Measurements from ENCODE around the gene ERC1.
A peak's percentile ranks its signal among the peaks of the same experiment; 100 is the strongest.

The ERC1 gene

GRCh38 chr12:1319212-1319611 is 328.2 kb downstream of the ERC1 start:
- no peak overlapping the region for H3K4me3 ChIP-seq (ENCODE audit: low read length in 2 of 2)
- H3K9me3 ChIP-seq (ENCODE audit: control insufficient read depth in 2 of 2, low read length in 2 of 2) = no peaks in the 10 kb centered on the region
- peaks cover 6 to 7% of the 10 kb centered on the region in 2 donors for H3K4me1 ChIP-seq (ENCODE audit: control insufficient read depth in 2 of 2, insufficient read depth in 2 of 2, low read length in 2 of 2)
- H3K27ac ChIP-seq (ENCODE audit: low read depth in 2 of 2, low read length in 2 of 2) = no peak overlapping the region
- H3K36me3 ChIP-seq (ENCODE audit: control insufficient read depth in 2 of 2, insufficient read depth in 2 of 2, low read length in 2 of 2) = no peaks in the 10 kb centered on the region
- no peak overlapping the region for H3K9ac ChIP-seq (ENCODE audit: low read depth in 1 of 2, low read length in 2 of 2)
- H3K27me3 ChIP-seq (ENCODE audit: control insufficient read depth in 2 of 2, insufficient read depth in 2 of 2, low read length in 2 of 2) = no peaks in the 10 kb centered on the region

DNA sequence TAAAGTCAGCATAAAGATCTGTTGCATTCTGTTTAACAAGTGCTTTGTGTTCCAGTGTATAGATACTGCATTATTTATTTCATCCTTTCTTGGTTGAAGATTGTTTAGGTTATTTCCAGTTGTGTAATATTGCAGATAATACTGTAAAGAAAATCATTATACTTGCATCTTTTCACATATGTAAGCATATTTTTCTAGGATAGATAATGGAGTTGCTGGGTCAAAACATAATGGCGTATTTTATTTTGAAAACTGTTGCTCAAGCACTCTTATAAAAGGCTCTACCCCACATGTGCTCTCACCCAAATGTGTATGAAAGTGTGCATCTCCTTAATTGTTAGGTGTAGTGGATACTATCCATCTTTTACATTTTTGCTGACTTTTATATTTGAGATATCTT is 329.0 kb downstream of the ERC1 start:
- H3K27ac ChIP-seq (ENCODE audit: low read depth in 2 of 2, low read length in 2 of 2) = no peak overlapping the region
- no peaks in the 10 kb centered on the region for H3K27me3 ChIP-seq (ENCODE audit: control insufficient read depth in 2 of 2, insufficient read depth in 2 of 2, low read length in 2 of 2)
- H3K4me3 ChIP-seq (ENCODE audit: low read length in 2 of 2) = no peak overlapping the region

GRCh38 chr12:1322821-1323220 is 331.8 kb downstream of the ERC1 start:
- Histone ChIP-seq H3K4me3 (ENCODE audit: low read length in 2 of 2) (no peak overlapping the region), H3K4me1 (ENCODE audit: control insufficient read depth in 2 of 2, insufficient read depth in 2 of 2, low read length in 2 of 2) (peaks cover 6 to 7% of the 10 kb centered on the region in 2 donors), H3K27me3 (ENCODE audit: control insufficient read depth in 2 of 2, insufficient read depth in 2 of 2, low read length in 2 of 2) (no peaks in the 10 kb centered on the region), H3K36me3 (ENCODE audit: control insufficient read depth in 2 of 2, insufficient read depth in 2 of 2, low read length in 2 of 2) (no peaks in the 10 kb centered on the region), H3K9ac (ENCODE audit: low read depth in 1 of 2, low read length in 2 of 2) (no peak overlapping the region), H3K9me3 (ENCODE audit: control insufficient read depth in 2 of 2, low read length in 2 of 2) (no peaks in the 10 kb centered on the region), H3K27ac (ENCODE audit: low read depth in 2 of 2, low read length in 2 of 2) (no peak overlapping the region)

More for the DNA sequence above, 329.0 kb downstream of the ERC1 start:
- H3K9ac ChIP-seq (ENCODE audit: low read depth in 1 of 2, low read length in 2 of 2) = no peak overlapping the region
- H3K4me1 ChIP-seq (ENCODE audit: control insufficient read depth in 2 of 2, insufficient read depth in 2 of 2, low read length in 2 of 2) = peaks cover 6 to 7% of the 10 kb centered on the region in 2 donors
- H3K36me3 ChIP-seq (ENCODE audit: control insufficient read depth in 2 of 2, insufficient read depth in 2 of 2, low read length in 2 of 2) = no peaks in the 10 kb centered on the region
- no peaks in the 10 kb centered on the region for H3K9me3 ChIP-seq (ENCODE audit: control insufficient read depth in 2 of 2, low read length in 2 of 2)

DNA sequence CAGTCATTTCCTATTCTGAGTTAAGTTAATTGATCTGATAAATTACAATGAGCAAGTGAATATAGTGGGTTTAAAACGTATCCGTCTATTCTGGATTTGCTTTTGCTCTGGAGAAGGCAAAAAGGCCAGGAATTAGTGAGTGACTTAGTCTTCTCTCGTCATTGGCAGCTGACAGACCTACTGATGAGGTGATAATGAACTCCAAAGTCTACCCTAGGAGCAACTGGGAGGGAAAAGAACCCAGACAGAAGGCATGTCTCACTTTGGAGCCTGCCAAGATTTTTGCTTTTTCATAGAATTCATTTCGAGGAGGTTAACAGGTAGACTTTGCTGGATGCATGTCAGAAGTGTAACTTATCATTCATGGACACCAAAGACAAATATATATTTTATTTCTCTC is 333.1 kb downstream of the ERC1 start:
- Histone ChIP-seq H3K4me3 (ENCODE audit: low read length in 2 of 2) (no peak overlapping the region), H3K27ac (ENCODE audit: low read depth in 2 of 2, low read length in 2 of 2) (no peak overlapping the region), H3K27me3 (ENCODE audit: control insufficient read depth in 2 of 2, insufficient read depth in 2 of 2, low read length in 2 of 2) (no peaks in the 10 kb centered on the region), H3K4me1 (ENCODE audit: control insufficient read depth in 2 of 2, insufficient read depth in 2 of 2, low read length in 2 of 2) (peaks cover 0 to 4% of the 10 kb centered on the region in 2 donors), H3K36me3 (ENCODE audit: control insufficient read depth in 2 of 2, insufficient read depth in 2 of 2, low read length in 2 of 2) (no peaks in the 10 kb centered on the region), H3K9ac (ENCODE audit: low read depth in 1 of 2, low read length in 2 of 2) (no peak overlapping the region), H3K9me3 (ENCODE audit: control insufficient read depth in 2 of 2, low read length in 2 of 2) (no peaks in the 10 kb centered on the region)

DNA sequence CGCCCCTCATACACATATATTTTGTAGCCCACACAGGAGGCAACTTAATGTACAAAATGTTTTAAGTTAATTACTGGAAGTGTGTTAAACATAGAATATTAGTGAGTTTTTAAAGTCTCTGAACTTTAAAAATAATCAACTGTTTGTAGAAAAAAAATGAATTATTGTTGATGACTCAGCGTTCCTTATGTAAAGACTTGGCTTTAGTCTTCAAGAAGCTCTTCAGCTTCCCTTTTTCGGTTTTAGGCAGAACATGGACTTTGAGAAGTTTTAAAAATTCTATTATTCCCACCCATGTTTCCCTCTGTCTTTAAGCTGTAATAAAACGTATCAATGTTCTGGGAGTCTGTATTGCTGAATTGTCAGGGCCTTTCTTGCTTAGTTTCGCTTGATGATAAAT is 333.9 kb downstream of the ERC1 start:
- Histone ChIP-seq H3K4me3 (ENCODE audit: low read length in 2 of 2) (no peak overlapping the region), H3K9me3 (ENCODE audit: control insufficient read depth in 2 of 2, low read length in 2 of 2) (no peaks in the 10 kb centered on the region), H3K36me3 (ENCODE audit: control insufficient read depth in 2 of 2, insufficient read depth in 2 of 2, low read length in 2 of 2) (no peaks in the 10 kb centered on the region), H3K27me3 (ENCODE audit: control insufficient read depth in 2 of 2, insufficient read depth in 2 of 2, low read length in 2 of 2) (no peaks in the 10 kb centered on the region), H3K9ac (ENCODE audit: low read depth in 1 of 2, low read length in 2 of 2) (no peak overlapping the region), H3K27ac (ENCODE audit: low read depth in 2 of 2, low read length in 2 of 2) (no peak overlapping the region), H3K4me1 (ENCODE audit: control insufficient read depth in 2 of 2, insufficient read depth in 2 of 2, low read length in 2 of 2) (peaks cover 0 to 5% of the 10 kb centered on the region in 2 donors)

DNA sequence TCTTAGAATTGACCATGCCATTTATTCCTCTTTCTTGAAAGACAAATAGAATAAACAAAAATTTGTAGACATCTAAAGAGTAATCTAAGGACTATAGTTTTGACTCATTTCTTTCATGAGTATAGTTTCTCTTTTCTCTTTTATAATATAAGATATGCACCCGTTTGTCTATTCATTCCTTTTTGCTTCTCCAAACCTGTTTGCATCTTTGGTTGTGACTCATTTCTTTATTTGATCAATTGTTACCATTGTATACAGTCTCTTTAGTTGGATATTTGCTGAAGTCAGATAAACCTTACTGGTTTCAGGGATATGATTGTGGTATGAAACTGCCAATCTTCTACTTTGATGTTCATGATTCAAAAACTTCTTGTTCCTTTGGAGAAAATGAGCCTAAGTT is 334.6 kb downstream of the ERC1 start:
- Histone ChIP-seq H3K4me3 (ENCODE audit: low read length in 2 of 2) (no peak overlapping the region), H3K9me3 (ENCODE audit: control insufficient read depth in 2 of 2, low read length in 2 of 2) (no peaks in the 10 kb centered on the region), H3K27ac (ENCODE audit: low read depth in 2 of 2, low read length in 2 of 2) (no peak overlapping the region), H3K36me3 (ENCODE audit: control insufficient read depth in 2 of 2, insufficient read depth in 2 of 2, low read length in 2 of 2) (no peaks in the 10 kb centered on the region), H3K27me3 (ENCODE audit: control insufficient read depth in 2 of 2, insufficient read depth in 2 of 2, low read length in 2 of 2) (no peaks in the 10 kb centered on the region), H3K9ac (ENCODE audit: low read depth in 1 of 2, low read length in 2 of 2) (no peak overlapping the region), H3K4me1 (ENCODE audit: control insufficient read depth in 2 of 2, insufficient read depth in 2 of 2, low read length in 2 of 2) (peaks cover 0 to 7% of the 10 kb centered on the region in 2 donors)

DNA sequence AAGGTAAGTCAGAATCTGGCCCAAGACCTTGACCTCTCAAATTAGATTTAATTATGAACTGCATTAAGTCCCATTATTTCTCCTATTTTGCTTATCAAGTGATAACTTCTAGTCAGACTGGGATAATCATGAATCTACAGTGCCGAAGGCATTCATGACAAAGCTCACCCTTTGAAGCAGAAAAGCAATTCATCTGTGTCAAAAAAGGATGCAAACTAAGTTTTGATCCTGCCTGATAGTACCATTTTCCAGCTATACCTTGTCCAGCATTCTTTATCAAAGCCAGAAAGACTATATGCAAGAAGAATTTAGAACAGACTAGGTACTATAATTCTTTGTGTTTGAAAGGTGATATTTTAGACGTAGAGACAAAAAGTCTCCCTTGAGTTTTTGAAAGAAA is 335.2 kb downstream of the ERC1 start:
- no peaks in the 10 kb centered on the region for H3K9me3 ChIP-seq (ENCODE audit: control insufficient read depth in 2 of 2, low read length in 2 of 2)
- H3K27me3 ChIP-seq (ENCODE audit: control insufficient read depth in 2 of 2, insufficient read depth in 2 of 2, low read length in 2 of 2) = no peaks in the 10 kb centered on the region
- no peak overlapping the region for H3K27ac ChIP-seq (ENCODE audit: low read depth in 2 of 2, low read length in 2 of 2)
- H3K4me1 ChIP-seq (ENCODE audit: control insufficient read depth in 2 of 2, insufficient read depth in 2 of 2, low read length in 2 of 2) = peaks cover 0 to 7% of the 10 kb centered on the region in 2 donors
- no peak overlapping the region for H3K4me3 ChIP-seq (ENCODE audit: low read length in 2 of 2)
- no peak overlapping the region for H3K9ac ChIP-seq (ENCODE audit: low read depth in 1 of 2, low read length in 2 of 2)
- H3K36me3 ChIP-seq (ENCODE audit: control insufficient read depth in 2 of 2, insufficient read depth in 2 of 2, low read length in 2 of 2) = no peaks in the 10 kb centered on the region

DNA sequence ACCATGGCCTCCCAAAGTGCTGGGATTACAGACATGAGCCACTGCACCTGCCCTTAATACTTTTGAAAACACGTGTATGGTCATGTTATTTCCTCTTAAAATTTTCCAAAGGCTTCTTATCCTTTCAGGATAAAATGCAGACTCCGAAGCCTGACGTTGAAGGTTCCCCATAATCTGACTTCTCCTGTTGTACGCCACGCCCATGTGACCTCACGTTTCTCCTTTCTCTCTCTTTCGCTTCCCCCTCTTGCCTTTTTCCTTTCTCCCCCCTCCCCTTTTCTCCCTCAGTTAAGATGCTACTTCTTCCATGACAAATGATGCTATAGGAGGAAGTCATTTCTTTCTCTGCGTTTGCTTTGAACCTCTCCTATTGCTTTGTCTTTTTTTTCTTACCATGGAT is 337.4 kb downstream of the ERC1 start:
- H3K27ac ChIP-seq (ENCODE audit: low read depth in 2 of 2, low read length in 2 of 2) = no peak overlapping the region

DNA sequence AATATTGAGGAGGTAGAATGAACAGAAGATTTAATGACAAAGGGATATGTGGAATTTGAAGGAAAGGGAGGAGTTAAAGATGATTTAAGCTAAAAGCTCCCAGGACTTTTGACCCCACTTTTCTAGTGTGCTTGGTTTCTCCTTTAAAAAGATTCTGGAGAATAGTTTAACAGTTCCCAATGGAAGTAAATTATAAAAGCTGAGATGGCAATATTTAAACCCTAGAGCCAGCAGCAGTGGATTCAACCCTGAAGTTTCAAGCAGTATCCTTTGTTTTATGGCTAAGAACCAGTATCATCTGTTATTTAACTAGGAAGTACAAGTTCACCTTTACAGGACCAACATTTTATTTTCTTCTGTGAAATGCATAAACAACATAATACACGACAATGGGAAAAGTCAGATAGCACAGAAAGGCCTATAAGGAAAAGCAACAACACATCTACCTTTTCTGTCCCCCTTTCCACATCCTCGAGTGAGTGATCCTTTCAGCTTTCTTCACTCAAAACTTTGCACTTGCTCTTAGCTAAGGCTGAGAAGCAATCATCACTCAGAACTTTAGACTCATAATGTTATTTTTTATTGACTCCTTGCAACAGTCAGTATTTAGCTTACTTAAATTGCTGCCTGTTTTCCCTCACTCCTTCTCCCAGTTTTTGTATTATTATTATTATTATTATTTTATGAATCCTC is 338.9 kb downstream of the ERC1 start:
- Histone ChIP-seq H3K9me3 (ENCODE audit: control insufficient read depth in 2 of 2, low read length in 2 of 2) (no peaks in the 10 kb centered on the region), H3K27ac (ENCODE audit: low read depth in 2 of 2, low read length in 2 of 2) (peak overlapping the region in 1 of 2 donors; percentile 15), H3K9ac (ENCODE audit: low read depth in 1 of 2, low read length in 2 of 2) (no peak overlapping the region), H3K27me3 (ENCODE audit: control insufficient read depth in 2 of 2, insufficient read depth in 2 of 2, low read length in 2 of 2) (no peaks in the 10 kb centered on the region), H3K4me1 (ENCODE audit: control insufficient read depth in 2 of 2, insufficient read depth in 2 of 2, low read length in 2 of 2) (peaks cover 0 to 7% of the 10 kb centered on the region in 2 donors), H3K36me3 (ENCODE audit: control insufficient read depth in 2 of 2, insufficient read depth in 2 of 2, low read length in 2 of 2) (no peaks in the 10 kb centered on the region), H3K4me3 (ENCODE audit: low read length in 2 of 2) (peak overlapping the region in 1 of 2 donors; percentile 1)

More for the DNA sequence above, 337.4 kb downstream of the ERC1 start:
- H3K9me3 ChIP-seq (ENCODE audit: control insufficient read depth in 2 of 2, low read length in 2 of 2) = no peaks in the 10 kb centered on the region
- H3K4me1 ChIP-seq (ENCODE audit: control insufficient read depth in 2 of 2, insufficient read depth in 2 of 2, low read length in 2 of 2) = peaks cover 0 to 7% of the 10 kb centered on the region in 2 donors
- H3K27me3 ChIP-seq (ENCODE audit: control insufficient read depth in 2 of 2, insufficient read depth in 2 of 2, low read length in 2 of 2) = no peaks in the 10 kb centered on the region
- H3K36me3 ChIP-seq (ENCODE audit: control insufficient read depth in 2 of 2, insufficient read depth in 2 of 2, low read length in 2 of 2) = no peaks in the 10 kb centered on the region
- H3K4me3 ChIP-seq (ENCODE audit: low read length in 2 of 2) = no peak overlapping the region
- H3K9ac ChIP-seq (ENCODE audit: low read depth in 1 of 2, low read length in 2 of 2) = no peak overlapping the region

DNA sequence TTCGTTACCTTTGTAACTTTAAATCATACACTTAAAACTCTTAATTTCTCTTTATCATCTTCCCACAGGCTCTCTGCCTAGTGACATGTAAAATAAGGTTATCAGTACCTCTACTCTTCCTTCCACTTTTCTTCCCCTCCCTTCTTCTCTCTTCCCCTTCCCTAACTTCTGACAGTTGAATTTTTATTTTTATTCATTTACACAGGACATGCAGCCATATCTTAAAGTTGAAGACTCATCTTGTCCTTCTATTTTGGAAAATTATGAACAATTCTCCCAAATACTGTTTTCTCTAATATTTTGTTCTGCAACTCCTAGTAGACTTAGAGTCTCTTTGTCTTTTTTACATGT is 339.4 kb downstream of the ERC1 start:
- peaks cover 0 to 7% of the 10 kb centered on the region in 2 donors for H3K4me1 ChIP-seq (ENCODE audit: control insufficient read depth in 2 of 2, insufficient read depth in 2 of 2, low read length in 2 of 2)
- H3K4me3 ChIP-seq (ENCODE audit: low read length in 2 of 2) = no peak overlapping the region
- no peaks in the 10 kb centered on the region for H3K36me3 ChIP-seq (ENCODE audit: control insufficient read depth in 2 of 2, insufficient read depth in 2 of 2, low read length in 2 of 2)
- H3K27ac ChIP-seq (ENCODE audit: low read depth in 2 of 2, low read length in 2 of 2) = no peak overlapping the region
- H3K9ac ChIP-seq (ENCODE audit: low read depth in 1 of 2, low read length in 2 of 2) = no peak overlapping the region
- no peaks in the 10 kb centered on the region for H3K9me3 ChIP-seq (ENCODE audit: control insufficient read depth in 2 of 2, low read length in 2 of 2)
- H3K27me3 ChIP-seq (ENCODE audit: control insufficient read depth in 2 of 2, insufficient read depth in 2 of 2, low read length in 2 of 2) = no peaks in the 10 kb centered on the region
